ENCODE results near the gene DPF3.
A peak's percentile ranks its signal among the peaks of the same experiment; 100 is the strongest.

DPF3 gene

GRCh38 chr14:72830786-72831594 lies 62.9 kb downstream of the DPF3 start:
- no peak overlapping the region for H3K27ac ChIP-seq (ENCODE audit: low read depth, low read length)
- H3K79me2 ChIP-seq (ENCODE audit: control insufficient read depth, insufficient read depth, low read length) = no peaks in the 10 kb centered on the region
- no peak overlapping the region for H2BK120ac ChIP-seq (ENCODE audit: low read depth, low read length)
- no peak overlapping the region for H2AK5ac ChIP-seq (ENCODE audit: low read length)
- H3K23ac ChIP-seq (ENCODE audit: low read length) = no peak overlapping the region
- no peak overlapping the region for H3K4ac ChIP-seq (ENCODE audit: low read depth, low read length)
- H3K9ac ChIP-seq (ENCODE audit: low read length) = no peak overlapping the region
- no peak for DNase-seq
- no peak overlapping the region for H3K4me2 ChIP-seq (ENCODE audit: low read length)
- H3K18ac ChIP-seq (ENCODE audit: low read length) = no peak overlapping the region
- H3K4me1 ChIP-seq (ENCODE audit: control insufficient read depth, low read depth, low read length) = peaks cover 4% of the 10 kb centered on the region
- H2BK15ac ChIP-seq (replicated peaks; ENCODE audit: low read depth) = no peak overlapping the region
- H4K5ac ChIP-seq (ENCODE audit: low read length) = no peak overlapping the region
- WGBS (ENCODE audit: extremely low coverage, insufficient coverage, low lambda C conversion rate) = no CpG with 5 or more reads among the region's 16 CpGs
- no peaks in the 10 kb centered on the region for H3K79me1 ChIP-seq (ENCODE audit: low read length)
- H3K27me3 ChIP-seq (ENCODE audit: insufficient read depth, low read length, poor library complexity) = no peaks in the 10 kb centered on the region
- H3K36me3 ChIP-seq (ENCODE audit: control insufficient read depth, insufficient read depth, low read length) = no peaks in the 10 kb centered on the region
- no peak overlapping the region for H3K4me3 ChIP-seq (ENCODE audit: low read length)
- H3K56ac ChIP-seq (ENCODE audit: low read length) = no peak overlapping the region
- H2BK5ac ChIP-seq (ENCODE audit: low read length) = no peak overlapping the region
- no peak overlapping the region for H4K8ac ChIP-seq (ENCODE audit: low read depth, low read length)

- Histone ChIP-seq H3K4me3 (ENCODE audit: low read length) (no peak overlapping the region), H2BK5ac (ENCODE audit: low read length) (no peak overlapping the region), H3K27me3 (ENCODE audit: insufficient read depth, low read length, poor library complexity) (no peaks in the 10 kb centered on the region), H2BK120ac (ENCODE audit: low read depth, low read length) (no peak overlapping the region), H3K18ac (ENCODE audit: low read length) (no peak overlapping the region), H3K4me1 (ENCODE audit: control insufficient read depth, low read depth, low read length) (peaks cover 5% of the 10 kb centered on the region), H2AK5ac (ENCODE audit: low read length) (no peak overlapping the region), H3K36me3 (ENCODE audit: control insufficient read depth, insufficient read depth, low read length) (no peaks in the 10 kb centered on the region), H3K9ac (ENCODE audit: low read length) (no peak overlapping the region), H3K79me1 (ENCODE audit: low read length) (no peaks in the 10 kb centered on the region), H3K56ac (ENCODE audit: low read length) (no peak overlapping the region), H3K79me2 (ENCODE audit: control insufficient read depth, insufficient read depth, low read length) (no peaks in the 10 kb centered on the region), H3K4ac (ENCODE audit: low read depth, low read length) (no peak overlapping the region), H4K5ac (ENCODE audit: low read length) (no peak overlapping the region), H2BK15ac (replicated peaks; ENCODE audit: low read depth) (no peak overlapping the region), H3K27ac (ENCODE audit: low read depth, low read length) (no peak overlapping the region), H3K23ac (ENCODE audit: low read length) (no peak overlapping the region), H3K4me2 (ENCODE audit: low read length) (no peak overlapping the region), H4K8ac (ENCODE audit: low read depth, low read length) (no peak overlapping the region)
- WGBS (ENCODE audit: extremely low coverage, insufficient coverage, low lambda C conversion rate) = no CpG with 5 or more reads among the region's 4 CpGs
- no peak for DNase-seq
Observed at GRCh38 chr14:72830356-72830755, 63.5 kb downstream of the DPF3 start.

- Histone ChIP-seq H2BK120ac (ENCODE audit: low read depth, low read length) (no peak overlapping the region), H3K4me1 (ENCODE audit: control insufficient read depth, low read depth, low read length) (peaks cover 5% of the 10 kb centered on the region), H3K36me3 (ENCODE audit: control insufficient read depth, insufficient read depth, low read length) (no peaks in the 10 kb centered on the region), H3K27me3 (ENCODE audit: insufficient read depth, low read length, poor library complexity) (no peaks in the 10 kb centered on the region), H3K4me2 (ENCODE audit: low read length) (no peak overlapping the region), H3K79me2 (ENCODE audit: control insufficient read depth, insufficient read depth, low read length) (no peaks in the 10 kb centered on the region), H3K9ac (ENCODE audit: low read length) (no peak overlapping the region), H3K4ac (ENCODE audit: low read depth, low read length) (no peak overlapping the region), H3K18ac (ENCODE audit: low read length) (no peak overlapping the region), H2AK5ac (ENCODE audit: low read length) (no peak overlapping the region), H3K4me3 (ENCODE audit: low read length) (no peak overlapping the region), H2BK5ac (ENCODE audit: low read length) (no peak overlapping the region), H3K27ac (ENCODE audit: low read depth, low read length) (no peak overlapping the region), H4K5ac (ENCODE audit: low read length) (no peak overlapping the region), H2BK15ac (replicated peaks; ENCODE audit: low read depth) (no peak overlapping the region), H3K56ac (ENCODE audit: low read length) (no peak overlapping the region), H4K8ac (ENCODE audit: low read depth, low read length) (no peak overlapping the region), H3K79me1 (ENCODE audit: low read length) (no peaks in the 10 kb centered on the region), H3K23ac (ENCODE audit: low read length) (no peak overlapping the region)
- no CpG with 5 or more reads among the region's 5 CpGs for WGBS (ENCODE audit: extremely low coverage, insufficient coverage, low lambda C conversion rate)
- no peak for DNase-seq
Observed at GRCh38 chr14:72828604-72829003, 65.3 kb downstream of the DPF3 start.

GRCh38 chr14:72826039-72826438 lies 67.9 kb downstream of the DPF3 start:
- no CpG with 5 or more reads among the region's 4 CpGs for WGBS (ENCODE audit: extremely low coverage, insufficient coverage, low lambda C conversion rate)
- Histone ChIP-seq H3K4me2 (ENCODE audit: low read length) (no peak overlapping the region), H3K79me2 (ENCODE audit: control insufficient read depth, insufficient read depth, low read length) (no peaks in the 10 kb centered on the region)

GRCh38 chr14:72825486-72825885 lies 68.4 kb downstream of the DPF3 start:
- no peak overlapping the region for H2BK5ac ChIP-seq (ENCODE audit: low read length)
- H3K4me3 ChIP-seq (ENCODE audit: low read length) = no peak overlapping the region
- H3K9ac ChIP-seq (ENCODE audit: low read length) = no peak overlapping the region
- no peak overlapping the region for H4K8ac ChIP-seq (ENCODE audit: low read depth, low read length)
- H3K79me1 ChIP-seq (ENCODE audit: low read length) = no peaks in the 10 kb centered on the region
- WGBS (ENCODE audit: extremely low coverage, insufficient coverage, low lambda C conversion rate) = no CpG with 5 or more reads among the region's 2 CpGs
- H3K4me1 ChIP-seq (ENCODE audit: control insufficient read depth, low read depth, low read length) = peaks cover 5% of the 10 kb centered on the region
- H3K79me2 ChIP-seq (ENCODE audit: control insufficient read depth, insufficient read depth, low read length) = no peaks in the 10 kb centered on the region
- no peak overlapping the region for H2BK15ac ChIP-seq (replicated peaks; ENCODE audit: low read depth)
- no peak overlapping the region for H2BK120ac ChIP-seq (ENCODE audit: low read depth, low read length)
- H3K23ac ChIP-seq (ENCODE audit: low read length) = no peak overlapping the region
- no peaks in the 10 kb centered on the region for H3K27me3 ChIP-seq (ENCODE audit: insufficient read depth, low read length, poor library complexity)
- H2AK5ac ChIP-seq (ENCODE audit: low read length) = no peak overlapping the region
- no peak overlapping the region for H3K56ac ChIP-seq (ENCODE audit: low read length)
- H4K5ac ChIP-seq (ENCODE audit: low read length) = no peak overlapping the region
- no peak overlapping the region for H3K27ac ChIP-seq (ENCODE audit: low read depth, low read length)
- H3K36me3 ChIP-seq (ENCODE audit: control insufficient read depth, insufficient read depth, low read length) = no peaks in the 10 kb centered on the region
- peak; percentile 5 for DNase-seq
- no peak overlapping the region for H3K4ac ChIP-seq (ENCODE audit: low read depth, low read length)
- no peak overlapping the region for H3K18ac ChIP-seq (ENCODE audit: low read length)
- no peak overlapping the region for H3K4me2 ChIP-seq (ENCODE audit: low read length)

More at GRCh38 chr14:72826039-72826438, 67.9 kb downstream of the DPF3 start:
- no peak overlapping the region for H3K4ac ChIP-seq (ENCODE audit: low read depth, low read length)
- H3K79me1 ChIP-seq (ENCODE audit: low read length) = no peaks in the 10 kb centered on the region
- peak; percentile 11 for DNase-seq
- peaks cover 5% of the 10 kb centered on the region for H3K4me1 ChIP-seq (ENCODE audit: control insufficient read depth, low read depth, low read length)
- no peaks in the 10 kb centered on the region for H3K27me3 ChIP-seq (ENCODE audit: insufficient read depth, low read length, poor library complexity)
- H2BK15ac ChIP-seq (replicated peaks; ENCODE audit: low read depth) = no peak overlapping the region
- H4K8ac ChIP-seq (ENCODE audit: low read depth, low read length) = no peak overlapping the region
- H3K4me3 ChIP-seq (ENCODE audit: low read length) = no peak overlapping the region
- no peak overlapping the region for H3K9ac ChIP-seq (ENCODE audit: low read length)
- no peak overlapping the region for H2BK5ac ChIP-seq (ENCODE audit: low read length)
- H4K5ac ChIP-seq (ENCODE audit: low read length) = no peak overlapping the region
- H2BK120ac ChIP-seq (ENCODE audit: low read depth, low read length) = no peak overlapping the region
- H3K36me3 ChIP-seq (ENCODE audit: control insufficient read depth, insufficient read depth, low read length) = no peaks in the 10 kb centered on the region
- H3K23ac ChIP-seq (ENCODE audit: low read length) = no peak overlapping the region
- H3K56ac ChIP-seq (ENCODE audit: low read length) = no peak overlapping the region
- H3K27ac ChIP-seq (ENCODE audit: low read depth, low read length) = no peak overlapping the region
- H2AK5ac ChIP-seq (ENCODE audit: low read length) = no peak overlapping the region
- no peak overlapping the region for H3K18ac ChIP-seq (ENCODE audit: low read length)

GRCh38 chr14:72824051-72824450 lies 69.8 kb downstream of the DPF3 start:
- no peak overlapping the region for H3K27ac ChIP-seq (ENCODE audit: low read depth, low read length)
- H2AK5ac ChIP-seq (ENCODE audit: low read length) = no peak overlapping the region
- no peak overlapping the region for H3K4me2 ChIP-seq (ENCODE audit: low read length)
- no peak overlapping the region for H3K4ac ChIP-seq (ENCODE audit: low read depth, low read length)
- peak; percentile 38 for DNase-seq
- H2BK120ac ChIP-seq (ENCODE audit: low read depth, low read length) = no peak overlapping the region
- H2BK15ac ChIP-seq (replicated peaks; ENCODE audit: low read depth) = no peak overlapping the region
- no peaks in the 10 kb centered on the region for H3K27me3 ChIP-seq (ENCODE audit: insufficient read depth, low read length, poor library complexity)
- no peaks in the 10 kb centered on the region for H3K79me1 ChIP-seq (ENCODE audit: low read length)
- H4K5ac ChIP-seq (ENCODE audit: low read length) = no peak overlapping the region
- no peak overlapping the region for H3K18ac ChIP-seq (ENCODE audit: low read length)
- no CpG with 5 or more reads among the region's 2 CpGs for WGBS (ENCODE audit: extremely low coverage, insufficient coverage, low lambda C conversion rate)
- H3K23ac ChIP-seq (ENCODE audit: low read length) = no peak overlapping the region
- H3K9ac ChIP-seq (ENCODE audit: low read length) = no peak overlapping the region
- no peaks in the 10 kb centered on the region for H3K36me3 ChIP-seq (ENCODE audit: control insufficient read depth, insufficient read depth, low read length)
- H2BK5ac ChIP-seq (ENCODE audit: low read length) = no peak overlapping the region
- H3K56ac ChIP-seq (ENCODE audit: low read length) = no peak overlapping the region
- no peak overlapping the region for H3K4me3 ChIP-seq (ENCODE audit: low read length)
- H3K4me1 ChIP-seq (ENCODE audit: control insufficient read depth, low read depth, low read length) = peaks cover 5% of the 10 kb centered on the region
- no peak overlapping the region for H4K8ac ChIP-seq (ENCODE audit: low read depth, low read length)
- H3K79me2 ChIP-seq (ENCODE audit: control insufficient read depth, insufficient read depth, low read length) = no peaks in the 10 kb centered on the region
